Activated T-cell treated with anti-CD3 and anti-CD28 coated beads for 1 hour (primary cell): Measurements from ENCODE around the gene PIGL.
A peak's percentile ranks its signal among the peaks of the same experiment; 100 is the strongest.

Experiments used
- DNase-seq: peaks from one replicate; pipeline ENCODE4 v3.0.0-alpha.2; 2020; ENCODE audit warnings: low read depth

PIGL gene

GRCh38 chr17:16353317-16354174 lies 136.5 kb downstream of the PIGL start, which contains the start of gene CENPV:
Gene CENPV (minus strand): TSS chr17:16353469. CDS start chr17:16353436, 33 bp downstream.
- DNase-seq = peak; percentile 53

DNA sequence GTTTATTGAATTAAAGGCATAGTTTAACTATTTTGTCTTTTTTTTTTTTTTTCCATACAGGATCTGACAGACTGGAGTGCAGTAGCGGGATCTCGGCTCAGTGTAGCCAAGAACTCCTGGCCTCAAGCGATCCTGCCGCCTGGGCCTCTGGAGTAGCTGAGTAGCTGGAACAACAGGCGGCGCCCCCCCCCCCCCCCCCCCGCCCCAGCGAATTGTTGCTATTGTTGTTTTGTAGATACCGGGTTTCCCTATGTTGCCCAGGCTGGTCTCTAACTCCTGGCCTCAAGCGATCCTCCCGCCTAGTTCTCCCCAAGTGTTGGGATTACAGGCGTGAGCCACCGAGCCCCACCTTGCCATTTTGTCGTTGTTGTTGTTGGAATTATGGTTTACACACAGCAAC lies 137.6 kb downstream of the PIGL start:
- no peak for DNase-seq

GRCh38 chr17:16358394-16358793 lies 141.4 kb downstream of the PIGL start:
- DNase-seq = no peak

DNA sequence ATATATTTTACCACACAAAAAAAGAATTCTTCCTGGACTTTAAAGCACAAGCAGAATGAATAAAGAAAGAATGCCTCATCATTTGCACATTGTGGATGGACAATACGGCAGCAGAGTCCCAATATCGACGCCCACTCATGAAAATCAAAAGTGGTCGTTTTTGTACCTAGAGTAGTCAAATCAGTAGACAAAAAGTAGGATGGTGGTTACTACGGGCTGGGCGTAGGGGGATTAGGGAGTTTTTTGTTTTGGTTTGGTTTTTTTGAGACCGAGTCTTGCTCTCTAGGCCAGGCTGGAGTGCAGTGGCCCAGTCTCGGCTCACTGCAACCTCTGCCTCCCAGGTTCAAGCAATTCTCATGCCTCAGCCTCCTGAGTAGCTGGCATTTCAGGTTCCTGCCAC lies 144.9 kb downstream of the PIGL start:
- no peak for DNase-seq

GRCh38 chr17:16363749-16364536 lies 146.9 kb downstream of the PIGL start:
- peak; percentile 67 for DNase-seq

- DNase-seq = no peak
Measured at GRCh38 chr17:16364625-16365024, 147.6 kb downstream of the PIGL start.

DNA sequence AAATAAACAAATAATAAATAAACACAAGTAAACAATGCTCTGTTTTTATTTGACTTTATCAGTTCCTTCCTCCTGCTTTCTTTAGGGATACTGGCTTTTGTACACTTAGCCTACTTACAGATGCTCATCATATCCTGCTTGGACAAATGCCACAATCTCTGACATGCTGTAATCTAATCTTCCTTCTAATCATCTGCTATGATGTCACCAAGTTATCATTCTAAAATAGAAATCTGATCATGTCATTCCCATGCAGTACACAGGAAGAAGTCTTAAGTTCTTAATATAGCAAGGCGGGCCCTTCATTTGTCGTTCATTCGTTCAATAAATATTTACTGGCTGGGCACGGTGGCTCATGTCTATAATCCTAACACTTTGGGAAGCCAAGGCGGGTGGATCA lies 154.7 kb downstream of the PIGL start:
- DNase-seq = no peak

GRCh38 chr17:16374146-16374938 lies 157.3 kb downstream of the PIGL start:
- no peak for DNase-seq
